Right lobe of liver (tissue), 4 donors: ENCODE data around the gene GRIA3.

Source experiments
- POLR2A ChIP-seq: fragments of 450-650 bp; IDR thresholded peaks from one replicate; pipeline ENCODE4 v1.6.1; 2017; ENCODE audit warnings: antibody characterized with exemption, mild to moderate bottlenecking
- TF ChIP-seq, protein P1 (sequence below), 4 donors: fragments of 200-600 bp in 3 of 4; fragments of 450-650 bp in 1 of 4; IDR thresholded peaks; one replicate each; pipeline versions ENCODE4 v1.5.1 to v1.8.0; 2016 to 2022; ENCODE audit warnings: antibody characterized with exemption in 4 of 4, mild to moderate bottlenecking in 2 of 4
- donor health status: DM: no; HTN: no; CAD: no.
- donor health status: DM: no; HTN: no; CAD: no.
- donor health status: DM: no; HTN: yes; CAD: no.

DNA sequence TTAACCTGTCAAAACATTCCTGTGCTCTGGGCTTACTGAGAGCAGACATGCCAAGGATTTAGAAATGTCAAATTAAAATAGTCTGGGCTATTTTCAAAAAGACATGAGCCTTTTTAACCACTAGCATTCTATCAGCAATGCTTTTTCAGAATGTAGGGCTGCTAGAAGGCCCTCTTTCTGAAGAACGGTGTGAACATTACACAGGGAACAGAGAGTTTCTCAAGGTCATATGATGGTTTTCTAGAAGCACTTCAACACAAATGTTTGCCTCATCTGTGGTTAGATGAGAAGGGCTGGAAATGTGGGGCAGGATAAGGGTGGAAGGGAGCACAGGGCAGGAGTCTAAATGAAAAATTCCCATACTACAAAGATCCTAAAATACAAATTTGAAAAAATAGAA, 39.3 kb downstream of the GRIA3 start:
- TF ChIP-seq, protein P1, sequence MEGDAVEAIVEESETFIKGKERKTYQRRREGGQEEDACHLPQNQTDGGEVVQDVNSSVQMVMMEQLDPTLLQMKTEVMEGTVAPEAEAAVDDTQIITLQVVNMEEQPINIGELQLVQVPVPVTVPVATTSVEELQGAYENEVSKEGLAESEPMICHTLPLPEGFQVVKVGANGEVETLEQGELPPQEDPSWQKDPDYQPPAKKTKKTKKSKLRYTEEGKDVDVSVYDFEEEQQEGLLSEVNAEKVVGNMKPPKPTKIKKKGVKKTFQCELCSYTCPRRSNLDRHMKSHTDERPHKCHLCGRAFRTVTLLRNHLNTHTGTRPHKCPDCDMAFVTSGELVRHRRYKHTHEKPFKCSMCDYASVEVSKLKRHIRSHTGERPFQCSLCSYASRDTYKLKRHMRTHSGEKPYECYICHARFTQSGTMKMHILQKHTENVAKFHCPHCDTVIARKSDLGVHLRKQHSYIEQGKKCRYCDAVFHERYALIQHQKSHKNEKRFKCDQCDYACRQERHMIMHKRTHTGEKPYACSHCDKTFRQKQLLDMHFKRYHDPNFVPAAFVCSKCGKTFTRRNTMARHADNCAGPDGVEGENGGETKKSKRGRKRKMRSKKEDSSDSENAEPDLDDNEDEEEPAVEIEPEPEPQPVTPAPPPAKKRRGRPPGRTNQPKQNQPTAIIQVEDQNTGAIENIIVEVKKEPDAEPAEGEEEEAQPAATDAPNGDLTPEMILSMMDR (IDR thresholded peaks at IDR 0.05) = no peak
- no peak for TF ChIP-seq POLR2A
